Measurements from ENCODE around the gene CACNA2D4. TPM values are rescaled to one million over a fixed set of nuclear protein-coding genes. Genes with fewer than 3 reads are reported as not detected.

The CACNA2D4 gene
- total and polyA plus RNA-seq, 7 donors: 2.8 to 5.8 (median 3.6) TPM

GRCh38 chr12:1931642-1932041, 13.2 kb upstream of the CACNA2D4 start:
- H3K27ac ChIP-seq: peak overlapping the region; percentile 44 to 84 (median 76)
- no peaks in the 10 kb centered on the region for H3K36me3 ChIP-seq
- peak overlapping the region in 1 of 4 donors; percentile 1 for H3K4me3 ChIP-seq
- H3K9me3 ChIP-seq: no peaks in the 10 kb centered on the region
- intact Hi-C loops (cut with DNase I): loop anchor here (10.0 kb wide), 1 partner anchor 653 kb away; no protein-coding TSS in a partner anchor
- H3K4me1 ChIP-seq: peaks cover 0 to 86% (median 78%) of the 10 kb centered on the region in 4 donors
- no peak for TF ChIP-seq EP300 (IDR thresholded peaks at IDR 0.05)
- TF ChIP-seq POLR2A (IDR thresholded peaks at IDR 0.05): no peak
- TF ChIP-seq, protein P1, sequence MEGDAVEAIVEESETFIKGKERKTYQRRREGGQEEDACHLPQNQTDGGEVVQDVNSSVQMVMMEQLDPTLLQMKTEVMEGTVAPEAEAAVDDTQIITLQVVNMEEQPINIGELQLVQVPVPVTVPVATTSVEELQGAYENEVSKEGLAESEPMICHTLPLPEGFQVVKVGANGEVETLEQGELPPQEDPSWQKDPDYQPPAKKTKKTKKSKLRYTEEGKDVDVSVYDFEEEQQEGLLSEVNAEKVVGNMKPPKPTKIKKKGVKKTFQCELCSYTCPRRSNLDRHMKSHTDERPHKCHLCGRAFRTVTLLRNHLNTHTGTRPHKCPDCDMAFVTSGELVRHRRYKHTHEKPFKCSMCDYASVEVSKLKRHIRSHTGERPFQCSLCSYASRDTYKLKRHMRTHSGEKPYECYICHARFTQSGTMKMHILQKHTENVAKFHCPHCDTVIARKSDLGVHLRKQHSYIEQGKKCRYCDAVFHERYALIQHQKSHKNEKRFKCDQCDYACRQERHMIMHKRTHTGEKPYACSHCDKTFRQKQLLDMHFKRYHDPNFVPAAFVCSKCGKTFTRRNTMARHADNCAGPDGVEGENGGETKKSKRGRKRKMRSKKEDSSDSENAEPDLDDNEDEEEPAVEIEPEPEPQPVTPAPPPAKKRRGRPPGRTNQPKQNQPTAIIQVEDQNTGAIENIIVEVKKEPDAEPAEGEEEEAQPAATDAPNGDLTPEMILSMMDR (IDR thresholded peaks at IDR 0.05): no peak
- TF ChIP-seq POLR2AphosphoS5 (IDR thresholded peaks at IDR 0.05): peak in 1 of 4 donors; percentile 52
- H3K27me3 ChIP-seq: no peaks in the 10 kb centered on the region
- DNase-seq: no peak
- 77 to 83% methylated on average over 9 of the region's 9 CpGs for WGBS, 2 donors

GRCh38 chr12:1930803-1931597, 12.5 kb upstream of the CACNA2D4 start:
- Histone ChIP-seq H3K27me3 (no peaks in the 10 kb centered on the region), H3K9me3 (no peaks in the 10 kb centered on the region), H3K4me3 (no peak overlapping the region), H3K36me3 (no peaks in the 10 kb centered on the region), H3K4me1 (peaks cover 0 to 86% (median 76%) of the 10 kb centered on the region in 4 donors), H3K27ac (peak overlapping the region in 3 of 4 donors; percentile 69 to 84 (median 83))
- 86 to 87% methylated on average over 27 of the region's 27 CpGs for WGBS, 2 donors
- TF ChIP-seq EP300 (IDR thresholded peaks at IDR 0.05): no peak
- TF ChIP-seq POLR2AphosphoS5 (IDR thresholded peaks at IDR 0.05): no peak
- TF ChIP-seq POLR2A (IDR thresholded peaks at IDR 0.05): no peak
- TF ChIP-seq, protein P1 (IDR thresholded peaks at IDR 0.05): no peak
- intact Hi-C loops (cut with DNase I): loop anchor here (10.0 kb wide), 1 partner anchor 654 kb away; no protein-coding TSS in a partner anchor
- DNase-seq: peak; percentile 62

- H3K27ac ChIP-seq: peak overlapping the region in 2 of 4 donors; percentile 2 to 83
- no peak overlapping the region for H3K4me3 ChIP-seq
- H3K36me3 ChIP-seq: no peaks in the 10 kb centered on the region
- intact Hi-C loops (cut with DNase I): loop anchor here (10.0 kb wide), 1 partner anchor 655 kb away; no protein-coding TSS in a partner anchor
- 73 to 87% methylated on average over 11 of the region's 11 CpGs for WGBS, 2 donors
- peak; percentile 46 for DNase-seq
- H3K4me1 ChIP-seq: peaks cover 0 to 86% (median 76%) of the 10 kb centered on the region in 4 donors
- H3K9me3 ChIP-seq: no peaks in the 10 kb centered on the region
- H3K27me3 ChIP-seq: no peaks in the 10 kb centered on the region
- TF ChIP-seq POLR2A (IDR thresholded peaks at IDR 0.05) (no peak), POLR2AphosphoS5 (IDR thresholded peaks at IDR 0.05) (no peak), EP300 (IDR thresholded peaks at IDR 0.05) (no peak)
- TF ChIP-seq, protein P1 (IDR thresholded peaks at IDR 0.05): no peak
Measured at GRCh38 chr12:1929985-1930802, 11.7 kb upstream of the CACNA2D4 start.

- peaks cover 0 to 85% (median 78%) of the 10 kb centered on the region in 4 donors for H3K4me1 ChIP-seq
- intact Hi-C loops (cut with DNase I): no loop called here
- no peak overlapping the region for H3K4me3 ChIP-seq
- no peak for TF ChIP-seq POLR2AphosphoS5 (IDR thresholded peaks at IDR 0.05)
- H3K9me3 ChIP-seq: no peaks in the 10 kb centered on the region
- no peaks in the 10 kb centered on the region for H3K27me3 ChIP-seq
- WGBS, 2 donors: 82 to 92% methylated on average over 11 of the region's 11 CpGs
- no peak for DNase-seq
- no peaks in the 10 kb centered on the region for H3K36me3 ChIP-seq
- no peak overlapping the region for H3K27ac ChIP-seq
Measured at GRCh38 chr12:1929241-1929984, 11.0 kb upstream of the CACNA2D4 start.

Measured in sigmoid colon (tissue), 7 donors.